ENCODE measurements around the gene EPS15. TPM values are rescaled to one million over a fixed set of nuclear protein-coding genes. Genes with fewer than 3 reads are reported as not detected.
A peak's percentile ranks its signal among the peaks of the same experiment; 100 is the strongest.
"Not testable (repeated sequence)": the region's sequence is repeated elsewhere in the genome, so short reads cannot be mapped to it uniquely, and the experiment has no call there.

EPS15 gene
- total and polyA plus RNA-seq, 2 experiments from 2014 or later = 26.9 to 41.1 TPM

DNA sequence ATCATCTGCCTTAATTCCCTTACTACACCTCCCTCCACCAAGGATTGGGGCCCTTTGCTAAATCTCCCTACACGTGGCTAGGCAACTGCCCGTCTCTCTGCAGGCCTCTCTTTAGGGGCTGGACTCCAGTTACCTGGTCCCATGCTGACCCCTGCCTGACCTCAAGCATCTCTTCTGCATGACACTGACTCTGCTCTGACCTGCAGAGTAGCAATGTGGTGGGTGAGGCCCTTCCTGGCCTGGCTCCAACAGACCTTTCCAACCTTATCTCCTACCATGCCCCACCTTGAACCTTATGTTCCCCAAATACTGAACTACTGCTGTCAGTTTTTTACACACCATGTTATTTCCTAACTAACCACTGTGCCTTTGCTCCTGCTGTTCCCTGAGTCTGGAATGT lies 45.9 kb upstream of the EPS15 start:
- Histone ChIP-seq H3K4me2 (ENCODE audit: unreplicated experiment) (no peak overlapping the region), H3K27ac (no peak overlapping the region), H3K4me1 (ENCODE audit: insufficient read depth) (peaks cover 36% of the 10 kb centered on the region), H3K9ac (no peak overlapping the region), H3K79me2 (ENCODE audit: insufficient read depth) (no peaks in the 10 kb centered on the region), H3F3A (ENCODE audit: insufficient read depth) (peaks cover 26% of the 10 kb centered on the region), H3K27me3 (replicated peaks; ENCODE audit: insufficient read depth) (no peaks in the 10 kb centered on the region), H3K9me3 (ENCODE audit: low read depth) (no peaks in the 10 kb centered on the region), H2AFZ (no peak overlapping the region), H4K20me1 (ENCODE audit: insufficient read depth) (no peaks in the 10 kb centered on the region), H3K36me3 (ENCODE audit: low read depth) (no peaks in the 10 kb centered on the region), H3K9me2 (ENCODE audit: insufficient read depth) (no peaks in the 10 kb centered on the region), H3K4me3 (no peak overlapping the region)
- no peak for DNase-seq
- 97 to 98% methylated on average over 2 of the region's 2 CpGs for WGBS, 2 experiments (ENCODE audit: low coverage in 1 of 2, low lambda C conversion rate in 2 of 2, missing lambda C conversion rate in 2 of 2)
- in situ Hi-C loops (cut with MboI) = no loop called here
- TF ChIP-seq EZH2phosphoT487 (IDR thresholded peaks at IDR 0.05; ENCODE audit: insufficient read depth, low read depth) = no peak
- no peak for TF ChIP-seq EZH2 (IDR thresholded peaks at IDR 0.05; ENCODE audit: insufficient read depth, poor library complexity, severe bottlenecking)

DNA sequence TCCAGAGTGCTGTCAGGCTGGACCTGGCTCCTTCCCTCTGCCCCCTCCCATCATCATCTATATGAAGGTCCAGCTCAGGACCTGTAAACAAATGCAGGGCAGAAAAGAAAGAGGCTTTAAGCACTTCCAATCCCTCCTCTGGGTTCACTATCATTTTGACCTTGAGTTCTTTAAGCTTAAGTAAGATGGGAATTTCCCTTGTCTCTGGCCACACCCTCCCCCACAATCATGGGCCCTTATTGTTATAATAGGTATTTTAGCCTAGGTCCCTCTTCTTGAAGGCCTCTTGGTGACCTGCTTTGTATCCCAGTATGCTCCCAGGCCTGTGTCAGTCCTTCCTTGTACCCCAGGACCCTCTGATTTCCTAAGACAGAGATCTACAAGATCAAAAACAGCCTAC lies 45.1 kb upstream of the EPS15 start:
- Histone ChIP-seq H3K4me1 (ENCODE audit: insufficient read depth) (peaks cover 36% of the 10 kb centered on the region), H3K36me3 (ENCODE audit: low read depth) (no peaks in the 10 kb centered on the region), H3K27ac (no peak overlapping the region), H3K4me3 (no peak overlapping the region), H3F3A (ENCODE audit: insufficient read depth) (peaks cover 23% of the 10 kb centered on the region), H3K79me2 (ENCODE audit: insufficient read depth) (no peaks in the 10 kb centered on the region), H3K9me3 (ENCODE audit: low read depth) (no peaks in the 10 kb centered on the region), H3K9ac (no peak overlapping the region), H3K27me3 (replicated peaks; ENCODE audit: insufficient read depth) (no peaks in the 10 kb centered on the region), H2AFZ (no peak overlapping the region), H3K9me2 (ENCODE audit: insufficient read depth) (no peaks in the 10 kb centered on the region), H3K4me2 (ENCODE audit: unreplicated experiment) (peak overlapping the region; percentile 47), H4K20me1 (ENCODE audit: insufficient read depth) (no peaks in the 10 kb centered on the region)
- in situ Hi-C loops (cut with MboI) = no loop called here
- TF ChIP-seq EZH2phosphoT487 (IDR thresholded peaks at IDR 0.05; ENCODE audit: insufficient read depth, low read depth) (no peak), EZH2 (IDR thresholded peaks at IDR 0.05; ENCODE audit: insufficient read depth, poor library complexity, severe bottlenecking) (no peak)
- DNase-seq = peak; percentile 66

DNA sequence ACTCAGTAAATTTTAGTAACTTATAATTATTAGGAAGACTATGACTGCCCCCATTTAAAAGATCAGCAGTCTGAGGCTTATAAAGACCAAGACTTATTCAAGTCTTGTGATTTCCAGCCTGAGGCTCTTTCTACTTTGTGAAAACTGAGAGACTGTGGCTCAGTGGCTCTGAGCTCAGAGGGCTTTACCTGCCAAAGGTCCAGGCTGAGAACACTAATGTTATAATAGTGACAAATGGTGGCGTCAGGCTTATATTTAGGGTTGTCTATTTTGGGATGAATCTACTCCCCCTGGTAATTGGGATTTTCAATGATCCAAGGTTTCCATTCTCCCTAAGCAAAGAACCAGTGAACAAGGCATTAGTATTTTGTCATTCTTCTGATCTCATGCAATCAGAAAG lies 42.6 kb upstream of the EPS15 start:
- 92 to 100% methylated on average over 1 of the region's 1 CpG for WGBS, 2 experiments (ENCODE audit: low coverage in 1 of 2, low lambda C conversion rate in 2 of 2, missing lambda C conversion rate in 2 of 2)
- DNase-seq = no peak
- in situ Hi-C loops (cut with MboI) = no loop called here

DNA sequence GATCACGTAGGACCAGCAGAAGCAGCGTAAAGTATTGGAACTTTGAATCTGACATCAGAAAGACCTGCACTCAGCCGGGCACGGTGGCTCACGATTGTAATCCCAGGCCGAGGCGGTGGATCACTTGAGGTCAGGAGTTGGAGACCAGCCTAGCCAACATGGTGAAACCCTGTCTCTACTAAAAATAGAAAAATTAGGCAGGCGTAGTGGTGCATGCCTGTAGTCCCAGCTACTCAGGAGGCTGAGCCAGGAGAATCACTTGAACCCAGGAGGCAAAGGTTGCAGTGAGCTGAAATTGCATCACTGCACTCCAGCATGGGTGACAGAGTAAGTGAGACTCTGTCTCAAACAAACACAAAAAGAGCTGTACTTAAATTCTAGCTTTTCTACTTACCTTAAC lies 41.8 kb upstream of the EPS15 start:
- H3K27ac ChIP-seq; H3K9me2 ChIP-seq (ENCODE audit: insufficient read depth); in situ Hi-C loops (cut with MboI); DNase-seq; H3K4me3 ChIP-seq; H3K9ac ChIP-seq; H3K79me2 ChIP-seq (ENCODE audit: insufficient read depth); H3K36me3 ChIP-seq (ENCODE audit: low read depth); H4K20me1 ChIP-seq (ENCODE audit: insufficient read depth); H3K9me3 ChIP-seq (ENCODE audit: low read depth); H3K27me3 ChIP-seq (replicated peaks; ENCODE audit: insufficient read depth); H2AFZ ChIP-seq; H3K4me2 ChIP-seq (ENCODE audit: unreplicated experiment): not testable (repeated sequence)
- peaks cover 28% of the 10 kb centered on the region for H3K4me1 ChIP-seq (ENCODE audit: insufficient read depth)
- peaks cover 29% of the 10 kb centered on the region for H3F3A ChIP-seq (ENCODE audit: insufficient read depth)
- WGBS, 2 experiments (ENCODE audit: low coverage in 1 of 2, low lambda C conversion rate in 2 of 2, missing lambda C conversion rate in 2 of 2) = 97 to 100% methylated on average over 8 of the region's 8 CpGs

More for the DNA sequence above, 42.6 kb upstream of the EPS15 start:
- Histone ChIP-seq H3K9me3 (ENCODE audit: low read depth) (no peaks in the 10 kb centered on the region), H4K20me1 (ENCODE audit: insufficient read depth) (no peaks in the 10 kb centered on the region), H3F3A (ENCODE audit: insufficient read depth) (peaks cover 26% of the 10 kb centered on the region), H3K9ac (no peak overlapping the region), H3K4me2 (ENCODE audit: unreplicated experiment) (no peak overlapping the region), H3K79me2 (ENCODE audit: insufficient read depth) (no peaks in the 10 kb centered on the region), H3K4me1 (ENCODE audit: insufficient read depth) (peaks cover 28% of the 10 kb centered on the region), H3K27me3 (replicated peaks; ENCODE audit: insufficient read depth) (no peaks in the 10 kb centered on the region), H3K9me2 (ENCODE audit: insufficient read depth) (no peaks in the 10 kb centered on the region), H3K36me3 (ENCODE audit: low read depth) (no peaks in the 10 kb centered on the region), H3K4me3 (no peak overlapping the region), H3K27ac (no peak overlapping the region), H2AFZ (no peak overlapping the region)
- TF ChIP-seq EZH2 (IDR thresholded peaks at IDR 0.05; ENCODE audit: insufficient read depth, poor library complexity, severe bottlenecking) (no peak), EZH2phosphoT487 (IDR thresholded peaks at IDR 0.05; ENCODE audit: insufficient read depth, low read depth) (no peak)

DNA sequence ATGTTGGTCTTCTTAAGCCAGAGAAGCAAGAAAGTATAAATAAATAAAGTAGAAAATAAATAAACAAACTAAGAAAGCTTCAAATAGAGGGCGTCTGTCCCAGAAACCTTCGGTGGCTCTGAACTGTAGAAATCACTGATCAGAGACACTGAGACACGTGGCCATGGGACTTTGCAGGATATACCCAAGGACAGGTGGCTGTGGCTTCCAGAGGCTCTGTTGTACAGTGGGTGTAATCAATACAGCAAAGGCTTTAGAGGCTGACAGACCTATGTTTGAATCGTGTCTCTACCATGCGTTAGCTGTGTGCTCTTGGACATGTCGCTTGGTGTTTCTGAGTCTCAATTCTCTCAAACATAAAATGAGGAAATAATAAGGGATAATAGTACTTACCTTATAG lies 41.0 kb upstream of the EPS15 start:
- no peak overlapping the region for H3K4me2 ChIP-seq (ENCODE audit: unreplicated experiment)
- H2AFZ ChIP-seq = no peak overlapping the region
- no peaks in the 10 kb centered on the region for H3K36me3 ChIP-seq (ENCODE audit: low read depth)
- 85 to 86% methylated on average over 6 of the region's 6 CpGs for WGBS, 2 experiments (ENCODE audit: low coverage in 1 of 2, low lambda C conversion rate in 2 of 2, missing lambda C conversion rate in 2 of 2)
- in situ Hi-C loops (cut with MboI) = no loop called here
- peaks cover 28% of the 10 kb centered on the region for H3K4me1 ChIP-seq (ENCODE audit: insufficient read depth)
- no peaks in the 10 kb centered on the region for H3K27me3 ChIP-seq (replicated peaks; ENCODE audit: insufficient read depth)
- H3K9me3 ChIP-seq (ENCODE audit: low read depth) = no peaks in the 10 kb centered on the region
- no peak overlapping the region for H3K4me3 ChIP-seq
- H3K27ac ChIP-seq = no peak overlapping the region
- peaks cover 29% of the 10 kb centered on the region for H3F3A ChIP-seq (ENCODE audit: insufficient read depth)
- H3K79me2 ChIP-seq (ENCODE audit: insufficient read depth) = no peaks in the 10 kb centered on the region
- H3K9me2 ChIP-seq (ENCODE audit: insufficient read depth) = no peaks in the 10 kb centered on the region
- no peak for DNase-seq
- no peak overlapping the region for H3K9ac ChIP-seq
- H4K20me1 ChIP-seq (ENCODE audit: insufficient read depth) = no peaks in the 10 kb centered on the region
- TF ChIP-seq EZH2phosphoT487 (IDR thresholded peaks at IDR 0.05; ENCODE audit: insufficient read depth, low read depth) = no peak
- TF ChIP-seq EZH2 (IDR thresholded peaks at IDR 0.05; ENCODE audit: insufficient read depth, poor library complexity, severe bottlenecking) = no peak

Data from GM23248 (cell line).